ENCODE data around the gene RALY.

The RALY gene

GRCh38 chr20:33979094-33979493 lies 14.6 kb upstream of the RALY start:
- H3K4me3 Mint-ChIP-seq, result no peak overlapping the region
- no peaks in the 10 kb centered on the region for H3K9me3 Mint-ChIP-seq (ENCODE audit: low read depth)
- H3K27me3 Mint-ChIP-seq, result no peaks in the 10 kb centered on the region
- H3K4me1 Mint-ChIP-seq (ENCODE audit: low read depth), result no peaks in the 10 kb centered on the region
- peaks cover 3% of the 10 kb centered on the region for H3K36me3 Mint-ChIP-seq
- no peak overlapping the region for H3K27ac Mint-ChIP-seq

GRCh38 chr20:33981347-33981746 lies 12.4 kb upstream of the RALY start:
- H3K4me3 Mint-ChIP-seq, result no peak overlapping the region
- H3K27ac Mint-ChIP-seq, result no peak overlapping the region
- H3K36me3 Mint-ChIP-seq, result peaks cover 3% of the 10 kb centered on the region
- H3K4me1 Mint-ChIP-seq (ENCODE audit: low read depth), result no peaks in the 10 kb centered on the region
- H3K9me3 Mint-ChIP-seq (ENCODE audit: low read depth), result no peaks in the 10 kb centered on the region
- no peaks in the 10 kb centered on the region for H3K27me3 Mint-ChIP-seq

GRCh38 chr20:33981964-33982363 lies 11.7 kb upstream of the RALY start:
- H3K4me1 Mint-ChIP-seq (ENCODE audit: low read depth), result no peaks in the 10 kb centered on the region
- no peak overlapping the region for H3K4me3 Mint-ChIP-seq
- peaks cover 3% of the 10 kb centered on the region for H3K36me3 Mint-ChIP-seq
- H3K9me3 Mint-ChIP-seq (ENCODE audit: low read depth), result no peaks in the 10 kb centered on the region
- H3K27ac Mint-ChIP-seq, result no peak overlapping the region
- H3K27me3 Mint-ChIP-seq, result no peaks in the 10 kb centered on the region

GRCh38 chr20:33983371-33983770 lies 10.3 kb upstream of the RALY start:
- Mint-ChIP-seq H3K27ac (no peak overlapping the region), H3K36me3 (peaks cover 5% of the 10 kb centered on the region), H3K4me1 (ENCODE audit: low read depth) (no peaks in the 10 kb centered on the region), H3K27me3 (no peaks in the 10 kb centered on the region), H3K4me3 (no peak overlapping the region), H3K9me3 (ENCODE audit: low read depth) (no peaks in the 10 kb centered on the region)

GRCh38 chr20:33984182-33984719 lies 9.5 kb upstream of the RALY start:
- Mint-ChIP-seq H3K9me3 (ENCODE audit: low read depth) (no peaks in the 10 kb centered on the region), H3K4me3 (no peak overlapping the region), H3K27me3 (no peaks in the 10 kb centered on the region), H3K36me3 (peaks cover 5% of the 10 kb centered on the region), H3K27ac (no peak overlapping the region), H3K4me1 (ENCODE audit: low read depth) (no peaks in the 10 kb centered on the region)

GRCh38 chr20:33985280-33985679 lies 8.4 kb upstream of the RALY start:
- Mint-ChIP-seq H3K9me3 (ENCODE audit: low read depth) (no peaks in the 10 kb centered on the region), H3K27me3 (no peaks in the 10 kb centered on the region), H3K4me1 (ENCODE audit: low read depth) (peaks cover 5% of the 10 kb centered on the region), H3K4me3 (no peak overlapping the region), H3K36me3 (peaks cover 5% of the 10 kb centered on the region), H3K27ac (no peak overlapping the region)

GRCh38 chr20:33985830-33986229 lies 7.9 kb upstream of the RALY start:
- Mint-ChIP-seq H3K27ac (no peak overlapping the region), H3K27me3 (no peaks in the 10 kb centered on the region), H3K36me3 (peaks cover 5% of the 10 kb centered on the region), H3K9me3 (ENCODE audit: low read depth) (no peaks in the 10 kb centered on the region), H3K4me3 (no peak overlapping the region), H3K4me1 (ENCODE audit: low read depth) (peaks cover 10% of the 10 kb centered on the region)

GRCh38 chr20:33986560-33987216 lies 7.0 kb upstream of the RALY start:
- H3K27ac Mint-ChIP-seq, result no peak overlapping the region
- peaks cover 13% of the 10 kb centered on the region for H3K4me1 Mint-ChIP-seq (ENCODE audit: low read depth)
- H3K4me3 Mint-ChIP-seq, result no peak overlapping the region
- peaks cover 5% of the 10 kb centered on the region for H3K36me3 Mint-ChIP-seq
- H3K9me3 Mint-ChIP-seq (ENCODE audit: low read depth), result no peaks in the 10 kb centered on the region
- no peaks in the 10 kb centered on the region for H3K27me3 Mint-ChIP-seq

- H3K27me3 Mint-ChIP-seq, result no peaks in the 10 kb centered on the region
- no peak overlapping the region for H3K27ac Mint-ChIP-seq
- H3K36me3 Mint-ChIP-seq, result peaks cover 5% of the 10 kb centered on the region
- H3K9me3 Mint-ChIP-seq (ENCODE audit: low read depth), result no peaks in the 10 kb centered on the region
- peaks cover 27% of the 10 kb centered on the region for H3K4me1 Mint-ChIP-seq (ENCODE audit: low read depth)
- peak overlapping the region; percentile 60 for H3K4me3 Mint-ChIP-seq
Observed at GRCh38 chr20:33990075-33990474, 3.6 kb upstream of the RALY start.

GRCh38 chr20:33991502-33991901 lies 2.2 kb upstream of the RALY start:
- no peaks in the 10 kb centered on the region for H3K9me3 Mint-ChIP-seq (ENCODE audit: low read depth)
- peaks cover 5% of the 10 kb centered on the region for H3K36me3 Mint-ChIP-seq
- no peaks in the 10 kb centered on the region for H3K27me3 Mint-ChIP-seq
- H3K4me1 Mint-ChIP-seq (ENCODE audit: low read depth), result peaks cover 40% of the 10 kb centered on the region
- H3K4me3 Mint-ChIP-seq, result peak overlapping the region; percentile 97
- no peak overlapping the region for H3K27ac Mint-ChIP-seq

GRCh38 chr20:33992145-33992922 lies 1.4 kb upstream of the RALY start:
- no peaks in the 10 kb centered on the region for H3K27me3 Mint-ChIP-seq
- peak overlapping the region; percentile 98 for H3K27ac Mint-ChIP-seq
- H3K4me1 Mint-ChIP-seq (ENCODE audit: low read depth), result peaks cover 48% of the 10 kb centered on the region
- H3K4me3 Mint-ChIP-seq, result peak overlapping the region; percentile 97
- H3K9me3 Mint-ChIP-seq (ENCODE audit: low read depth), result no peaks in the 10 kb centered on the region
- peaks cover 7% of the 10 kb centered on the region for H3K36me3 Mint-ChIP-seq

GRCh38 chr20:33992923-33993575 lies 662 bp upstream of the RALY start:
- Mint-ChIP-seq H3K27ac (peak overlapping the region; percentile 98), H3K36me3 (peaks cover 7% of the 10 kb centered on the region), H3K27me3 (no peaks in the 10 kb centered on the region), H3K9me3 (ENCODE audit: low read depth) (no peaks in the 10 kb centered on the region), H3K4me3 (peak overlapping the region; percentile 97), H3K4me1 (ENCODE audit: low read depth) (peaks cover 56% of the 10 kb centered on the region)

- peaks cover 4% of the 10 kb centered on the region for H3K36me3 Mint-ChIP-seq
- H3K27me3 Mint-ChIP-seq, result no peaks in the 10 kb centered on the region
- H3K9me3 Mint-ChIP-seq (ENCODE audit: low read depth), result no peaks in the 10 kb centered on the region
- H3K27ac Mint-ChIP-seq, result peak overlapping the region; percentile 95
- peak overlapping the region; percentile 96 for H3K4me3 Mint-ChIP-seq
- H3K4me1 Mint-ChIP-seq (ENCODE audit: low read depth), result peaks cover 69% of the 10 kb centered on the region
Observed at GRCh38 chr20:33994222-33994913, 657 bp downstream of the RALY start.

- Mint-ChIP-seq H3K4me1 (ENCODE audit: low read depth) (peaks cover 73% of the 10 kb centered on the region), H3K4me3 (peak overlapping the region; percentile 96), H3K27me3 (no peaks in the 10 kb centered on the region), H3K36me3 (peaks cover 4% of the 10 kb centered on the region), H3K9me3 (ENCODE audit: low read depth) (no peaks in the 10 kb centered on the region), H3K27ac (peak overlapping the region; percentile 68)
Observed at GRCh38 chr20:33995053-33995831, 1.5 kb downstream of the RALY start.

All from activated naive CD8-positive, alpha-beta T cell (primary cell).